ENCODE results near the gene TENT5A. TPM values are rescaled to one million over a fixed set of nuclear protein-coding genes. Genes with fewer than 3 reads are reported as not detected.

TENT5A gene
- total and polyA plus RNA-seq, 8 donors = 3.7 to 54.0 (median 17.1) TPM

DNA sequence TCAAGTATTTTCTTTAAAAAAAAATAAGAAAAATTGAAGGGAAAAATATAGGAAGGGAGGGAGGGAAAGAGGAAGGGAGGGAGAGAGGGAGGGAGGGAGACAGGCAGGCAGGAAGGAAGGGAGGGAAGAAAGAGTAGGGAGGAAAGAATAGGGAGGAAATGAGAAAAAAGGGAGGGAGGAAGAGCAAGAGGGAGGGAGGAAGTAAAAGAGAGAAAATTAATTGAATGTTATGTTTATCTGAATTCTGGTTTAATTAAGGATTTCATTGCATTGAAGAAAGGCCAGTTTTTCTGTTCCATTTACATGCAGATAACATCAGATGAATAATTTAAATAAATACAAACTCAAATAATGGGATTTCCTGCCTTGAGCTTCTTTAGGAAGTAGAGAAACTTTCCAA, 47.8 kb downstream of the TENT5A start:
- H3K27me3 ChIP-seq = no peaks in the 10 kb centered on the region
- H3K9me3 ChIP-seq = no peaks in the 10 kb centered on the region
- intact Hi-C loops (cut with DNase I; ENCODE audit: low total_unique reads) = no loop called here
- no peak for DNase-seq
- no peaks in the 10 kb centered on the region for H3K36me3 ChIP-seq
- H3K4me1 ChIP-seq = peaks cover 0 to 8% (median 3%) of the 10 kb centered on the region in 4 donors
- no peak overlapping the region for H3K27ac ChIP-seq
- no peak overlapping the region for H3K4me3 ChIP-seq
- TF ChIP-seq POLR2AphosphoS5 (IDR thresholded peaks at IDR 0.05) (no peak), CTCF (IDR thresholded peaks at IDR 0.05) (no peak), POLR2A (IDR thresholded peaks at IDR 0.05) (no peak), EP300 (IDR thresholded peaks at IDR 0.05) (no peak)

DNA sequence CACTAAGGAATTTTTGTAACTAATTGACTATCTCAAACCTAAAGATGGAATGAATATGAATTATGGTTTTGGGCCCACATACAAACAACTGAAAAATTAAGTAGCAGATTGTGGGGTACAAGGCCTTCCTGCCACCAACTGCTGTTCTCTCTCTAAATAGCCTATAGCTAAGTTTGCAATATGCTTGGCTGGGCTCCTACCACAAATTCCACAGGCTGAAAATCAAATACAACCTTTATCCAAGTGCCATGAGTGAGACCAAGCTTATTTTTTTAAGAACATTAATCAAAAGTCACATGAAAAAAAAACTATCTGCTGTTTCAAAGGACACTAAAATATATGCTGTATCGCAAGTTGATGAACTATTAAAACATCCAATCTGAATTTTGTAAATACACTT, 52.1 kb downstream of the TENT5A start:
- Histone ChIP-seq H3K27me3 (no peaks in the 10 kb centered on the region), H3K27ac (no peak overlapping the region), H3K4me1 (peaks cover 0 to 26% (median 13%) of the 10 kb centered on the region in 4 donors), H3K4me3 (no peak overlapping the region), H3K36me3 (no peaks in the 10 kb centered on the region), H3K9me3 (no peaks in the 10 kb centered on the region)
- WGBS, 5 donors = 38 to 65% (median 51%) methylated on average over 1 of the region's 1 CpG
- intact Hi-C loops (cut with DNase I; ENCODE audit: low total_unique reads) = no loop called here
- no peak for DNase-seq
- no peak for TF ChIP-seq CTCF (IDR thresholded peaks at IDR 0.05)
- no peak for TF ChIP-seq EP300 (IDR thresholded peaks at IDR 0.05)
- TF ChIP-seq POLR2AphosphoS5 (IDR thresholded peaks at IDR 0.05) = no peak
- no peak for TF ChIP-seq POLR2A (IDR thresholded peaks at IDR 0.05)

GRCh38 chr6:81697559-81697958, 54.9 kb downstream of the TENT5A start:
- WGBS, 5 donors = 69 to 82% (median 80%) methylated on average over 6 of the region's 6 CpGs
- no peaks in the 10 kb centered on the region for H3K9me3 ChIP-seq
- no peak overlapping the region for H3K27ac ChIP-seq
- intact Hi-C loops (cut with DNase I; ENCODE audit: low total_unique reads) = no loop called here
- TF ChIP-seq POLR2A (IDR thresholded peaks at IDR 0.05) = no peak
- TF ChIP-seq EP300 (IDR thresholded peaks at IDR 0.05) = no peak
- TF ChIP-seq CTCF (IDR thresholded peaks at IDR 0.05) = no peak
- TF ChIP-seq POLR2AphosphoS5 (IDR thresholded peaks at IDR 0.05) = no peak
- H3K27me3 ChIP-seq = no peaks in the 10 kb centered on the region
- H3K36me3 ChIP-seq = no peaks in the 10 kb centered on the region
- DNase-seq = peak in 1 of 2 donors; percentile 14
- H3K4me3 ChIP-seq = no peak overlapping the region
- peaks cover 0 to 26% (median 13%) of the 10 kb centered on the region in 4 donors for H3K4me1 ChIP-seq

- 29 to 49% (median 35%) methylated on average over 3 of the region's 3 CpGs for WGBS, 5 donors
- Histone ChIP-seq H3K4me1 (peaks cover 0 to 26% (median 13%) of the 10 kb centered on the region in 4 donors), H3K27ac (no peak overlapping the region), H3K36me3 (no peaks in the 10 kb centered on the region), H3K4me3 (no peak overlapping the region), H3K27me3 (no peaks in the 10 kb centered on the region), H3K9me3 (no peaks in the 10 kb centered on the region)
- DNase-seq = peak; percentile 29 to 78
- TF ChIP-seq POLR2A (IDR thresholded peaks at IDR 0.05) (no peak), POLR2AphosphoS5 (IDR thresholded peaks at IDR 0.05) (peak in 1 of 3 donors; percentile 58), CTCF (IDR thresholded peaks at IDR 0.05) (no peak)
- intact Hi-C loops (cut with DNase I; ENCODE audit: low total_unique reads) = no loop called here
Observed at GRCh38 chr6:81696524-81696923, 56.0 kb downstream of the TENT5A start.

Small RNA genes within 50 kb of the gene (small RNA-seq; reads per million reads assigned to genes)
- gene AL078599.1 = 0 reads per million in 4 donors
- 0 reads per million in 4 donors for gene RF00156

Data from stomach (tissue), 9 donors.